Measurements from ENCODE around the gene TCERG1L. TPM values are rescaled to one million over a fixed set of nuclear protein-coding genes. Genes with fewer than 3 reads are reported as not detected.

TCERG1L gene
- total RNA-seq, 1 experiment from 2014 or later = not detected

- intact Hi-C loops (cut with micrococcal nuclease; ENCODE audit: unreplicated experiment) = no loop called here
- in situ Hi-C loops (cut with HindIII; ENCODE audit: low pct_unique_long_range_greater_than_20kb, low sequenced_read_pairs) = no loop called here
- Histone ChIP-seq H3K4me3 (ENCODE audit: low read depth in 2 of 2, low read length in 2 of 2) (no peak overlapping the region), H3K27ac (ENCODE audit: low read length) (no peak overlapping the region), H3K9me3 (ENCODE audit: control insufficient read depth, insufficient read depth, low read depth, low read length) (no peaks in the 10 kb centered on the region), H3K36me3 (ENCODE audit: control insufficient read depth, insufficient read depth, low read length) (no peaks in the 10 kb centered on the region), H3K4me1 (ENCODE audit: control insufficient read depth, insufficient read depth, low read length) (no peaks in the 10 kb centered on the region), H3K27me3 (ENCODE audit: control insufficient read depth, insufficient read depth, low read length) (peaks cover 6% of the 10 kb centered on the region)
- BruUV-seq (replicated peaks) = no TSS peak
- ChIA-PET CTCF (no interaction called here), POLR2A (no interaction called here)
- DNase-seq (ENCODE audit: low read depth, low spot score) (no peak), ATAC-seq (no peak)
- TF ChIP-seq SIN3A (IDR thresholded peaks at IDR 0.05; ENCODE audit: borderline replicate concordance, insufficient read depth, low read depth, low read length) = no peak
- no peak for TF ChIP-seq REST (IDR thresholded peaks at IDR 0.05; ENCODE audit: insufficient read depth in 1 of 2, low read depth in 2 of 2, low read length in 1 of 2)
- TF ChIP-seq CTCF (IDR thresholded peaks at IDR 0.05) = no peak
- TF ChIP-seq TCF7L2 (IDR thresholded peaks at IDR 0.05; ENCODE audit: low read depth, low read length) = no peak
- TF ChIP-seq POLR2AphosphoS5 (IDR thresholded peaks at IDR 0.05; ENCODE audit: low read depth, low read length) = no peak
Measured at GRCh38 chr10:131211559-131211958, 100.0 kb downstream of the TCERG1L start.

- ATAC-seq (no peak), DNase-seq (ENCODE audit: low read depth, low spot score) (no peak)
- POLR2A ChIA-PET = no interaction called here
- Histone ChIP-seq H3K36me3 (ENCODE audit: control insufficient read depth, insufficient read depth, low read length) (no peaks in the 10 kb centered on the region), H3K4me1 (ENCODE audit: control insufficient read depth, insufficient read depth, low read length) (no peaks in the 10 kb centered on the region), H3K27ac (ENCODE audit: low read length) (no peak overlapping the region), H3K27me3 (ENCODE audit: control insufficient read depth, insufficient read depth, low read length) (peaks cover 6% of the 10 kb centered on the region), H3K9me3 (ENCODE audit: control insufficient read depth, insufficient read depth, low read depth, low read length) (no peaks in the 10 kb centered on the region), H3K4me3 (ENCODE audit: low read depth in 2 of 2, low read length in 2 of 2) (no peak overlapping the region)
- TF ChIP-seq REST (IDR thresholded peaks at IDR 0.05; ENCODE audit: insufficient read depth in 1 of 2, low read depth in 2 of 2, low read length in 1 of 2) (no peak), POLR2AphosphoS5 (IDR thresholded peaks at IDR 0.05; ENCODE audit: low read depth, low read length) (no peak)
- intact Hi-C loops (cut with micrococcal nuclease; ENCODE audit: unreplicated experiment) (no loop called here), in situ Hi-C loops (cut with HindIII; ENCODE audit: low pct_unique_long_range_greater_than_20kb, low sequenced_read_pairs) (no loop called here)
- no TSS peak for BruUV-seq (replicated peaks)
- CTCF ChIA-PET = no interaction called here
Measured at GRCh38 chr10:131211146-131211545, 100.4 kb downstream of the TCERG1L start.

All from Panc1 (cell line).